Left cardiac atrium (tissue), 4 donors: ENCODE results near the gene SYNGR4. TPM values are rescaled to one million over a fixed set of nuclear protein-coding genes. Genes with fewer than 3 reads are reported as not detected.
A peak's percentile ranks its signal among the peaks of the same experiment; 100 is the strongest.

Source experiments
- ATAC-seq, 2 donors: fragments of 200-7000 bp; cut with Tn5 transposase; one replicate each; pipeline ENCODE4 v1.9.1; 2020; ENCODE audit warnings: mild to moderate bottlenecking in 2 of 2, moderate library complexity in 2 of 2
- DNase-seq: peaks from one replicate; pipeline ENCODE4 v3.0.0-alpha.2; 2020
- intact Hi-C, 2 donors: fragments of 100-400 bp; cut with DNase I; formaldehyde crosslinking; loops; one replicate each; pipeline versions ENCODE4 v1.14.1 to v1.15.1; 2022 to 2023
- total RNA-seq, 2 donors: library from RNA; stranded (reverse); fragmentation: NEBNext Ultra II Directional; extraction: Animal tissue kit (Norgen Biotek cat#: 25700); gene quantifications; one replicate each; pipeline ENCODE4 v1.2.1, GENCODE V29; 2021
- donor health status: DM: no; HTN: yes; CAD: no.
- donor health status: DM: no; HTN: yes; CAD: no; lungs with severe emphysema.
- donor health status: DM: yes; HTN: yes; CAD: no.
- donor health status: Dilated cardiomyopathy.

SYNGR4 gene
- total RNA-seq, 2 donors from 2014 or later, result not detected

DNA sequence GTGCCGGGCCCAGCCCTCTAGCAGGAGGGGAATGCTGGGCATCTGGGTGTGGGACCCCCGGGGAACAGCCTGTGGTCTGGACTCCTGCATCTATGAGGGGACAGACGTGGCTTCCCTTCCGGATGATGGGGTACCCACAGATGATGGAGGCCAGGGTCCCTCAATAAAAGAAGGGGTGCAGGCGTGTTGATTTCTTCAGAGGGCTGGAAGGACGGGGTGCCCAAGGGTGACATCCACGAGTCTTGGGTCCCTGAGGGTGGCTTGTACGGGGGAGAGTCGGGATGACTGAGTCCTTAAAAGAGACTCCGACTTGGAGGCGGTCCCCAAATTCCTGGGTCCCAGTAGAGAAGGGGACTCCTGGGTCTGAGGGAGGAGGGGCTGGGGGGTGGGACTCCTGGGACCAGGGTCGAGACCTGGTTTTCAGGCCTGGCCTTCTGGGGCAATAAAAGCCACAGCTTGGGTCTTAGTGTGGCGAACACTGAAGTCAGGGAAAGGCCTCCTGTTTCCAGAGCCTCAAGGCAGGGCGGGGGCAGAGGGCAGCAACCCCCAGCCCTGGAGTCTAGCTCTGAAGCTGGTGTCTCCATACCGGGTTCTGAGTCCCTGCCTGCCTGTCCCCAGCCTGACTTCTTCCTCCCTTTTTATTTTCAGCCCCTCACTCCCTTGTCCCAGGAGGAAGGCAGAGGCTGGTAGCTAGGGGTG lies 28.8 kb downstream of the SYNGR4 start:
- ATAC-seq, result no peak
- intact Hi-C loops, result no loop called here
- no peak for DNase-seq

DNA sequence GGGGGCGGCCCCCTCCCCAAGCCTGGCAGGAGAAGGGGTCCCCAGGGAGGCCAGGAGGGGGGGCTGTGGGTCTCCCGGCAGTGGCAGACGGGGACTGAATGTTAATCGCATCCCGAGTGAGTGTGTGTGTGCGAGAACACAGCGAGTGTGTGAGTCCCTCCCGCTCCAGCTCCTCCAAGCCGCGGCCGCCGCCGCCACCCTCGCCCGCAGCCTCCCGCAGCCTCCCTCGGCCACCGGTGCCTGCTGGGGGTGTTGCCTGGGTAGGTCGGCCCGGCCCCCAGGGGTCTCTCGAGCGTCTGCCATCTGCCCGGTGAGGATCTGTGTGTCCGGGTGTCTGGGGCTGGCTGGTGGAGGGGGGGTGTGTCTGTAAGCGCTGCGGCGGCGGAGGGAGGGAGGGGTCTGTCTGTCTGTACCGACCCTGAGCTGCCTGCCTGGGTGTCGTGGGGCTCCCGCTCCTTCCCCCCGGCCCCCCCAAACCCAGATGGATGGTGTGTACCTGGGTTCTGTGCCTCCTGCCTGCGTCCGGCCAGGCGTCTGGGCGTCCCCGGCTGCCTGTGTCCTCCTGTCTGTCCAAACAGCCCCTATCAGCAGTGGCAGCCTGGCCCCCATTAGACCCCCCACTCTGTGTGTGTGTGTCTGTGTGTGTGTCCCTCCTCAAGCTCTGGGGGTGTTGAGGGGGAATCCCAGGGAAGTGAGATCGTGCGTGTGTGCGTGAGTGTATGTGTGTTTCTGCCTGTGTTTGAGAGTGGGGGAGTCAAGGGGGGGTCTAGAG lies 29.6 kb downstream of the SYNGR4 start, which contains the start of gene GRIN2D:
GRIN2D (plus strand) TSS at position 110 of the 772 bp plus-strand sequence. CDS start 4,725 bp downstream, outside the sequence.
- DNase-seq, result no peak
- intact Hi-C loops, result no loop called here
- ATAC-seq, result no peak

DNA sequence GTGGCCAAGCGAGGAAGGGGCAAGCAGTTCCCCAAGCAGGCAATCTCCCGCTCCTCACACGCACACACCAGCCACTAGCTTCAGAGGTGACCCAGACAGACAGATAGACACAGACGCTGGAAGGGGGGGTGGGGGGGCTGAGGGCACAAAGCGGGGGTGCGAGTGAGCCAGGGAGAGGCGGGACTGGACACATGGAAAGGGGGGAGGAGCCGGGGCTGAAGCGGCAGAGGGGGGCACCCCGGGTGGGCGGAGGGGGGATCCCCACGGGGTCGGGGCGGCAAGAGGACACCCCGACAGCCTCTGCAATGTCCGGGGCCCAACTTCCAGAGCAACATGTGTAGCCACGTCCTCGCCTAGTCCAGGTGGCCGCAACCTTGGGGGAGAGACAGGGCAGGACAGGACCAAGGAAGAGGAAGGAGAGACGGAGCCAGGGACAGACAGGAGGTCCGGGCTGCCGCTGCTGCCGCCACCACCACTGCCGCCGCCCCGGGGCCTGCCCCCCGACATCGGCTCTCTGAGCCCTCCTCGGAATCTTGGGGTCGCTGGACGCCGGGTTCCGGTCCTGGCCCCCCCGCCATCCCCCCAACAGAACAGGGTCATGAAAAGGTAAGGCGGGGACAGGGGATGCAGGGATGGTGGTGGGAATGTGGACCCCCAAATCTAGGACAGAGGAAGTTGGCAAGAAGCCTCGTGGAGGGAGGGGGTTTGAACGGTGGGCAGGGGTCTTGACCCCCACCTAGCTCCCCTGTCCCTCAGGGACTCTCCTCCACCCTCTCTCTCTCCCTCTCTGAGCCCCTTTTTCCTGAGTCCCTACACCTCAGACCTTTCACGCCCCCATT lies 30.4 kb downstream of the SYNGR4 start:
- DNase-seq (no peak), ATAC-seq (no peak)
- intact Hi-C loops, result no loop called here

DNA sequence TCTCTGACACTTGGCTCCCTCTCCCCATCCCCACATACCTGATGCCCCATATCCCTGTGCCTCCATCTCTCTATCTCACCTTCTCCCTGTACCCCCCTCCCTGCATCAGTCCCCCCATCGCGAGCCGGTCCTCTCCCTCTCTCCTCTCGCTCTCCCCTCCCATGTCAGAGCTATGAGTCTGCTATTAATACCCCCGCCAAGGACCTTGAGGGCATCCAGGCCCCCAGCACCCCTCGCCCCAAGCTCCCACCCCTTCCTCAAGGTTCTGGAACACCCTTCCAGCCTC lies 30.9 kb downstream of the SYNGR4 start:
- ATAC-seq (no peak), DNase-seq (no peak)
- intact Hi-C loops, result no loop called here

DNA sequence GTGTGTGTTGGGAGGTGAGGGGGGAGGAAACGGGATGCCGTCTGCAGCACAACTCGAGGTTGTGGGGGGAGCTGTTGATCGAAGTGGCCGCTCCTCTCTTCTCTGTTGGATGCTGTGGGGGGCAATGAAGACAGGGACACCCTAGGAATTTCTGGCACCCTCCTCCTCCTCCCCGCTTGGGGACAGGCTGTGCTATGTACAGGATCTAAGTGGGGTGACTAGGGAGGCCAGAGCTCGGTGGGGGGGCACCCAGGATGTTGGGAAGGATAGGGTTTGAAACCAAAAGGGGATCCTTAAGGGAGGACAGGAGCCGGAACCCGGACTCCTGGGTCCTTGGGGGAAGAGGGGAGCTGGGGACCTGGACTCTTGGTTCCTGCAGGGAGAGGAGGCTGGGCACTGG lies 31.3 kb downstream of the SYNGR4 start:
- DNase-seq (no peak), ATAC-seq (no peak)
- intact Hi-C loops, result no loop called here

DNA sequence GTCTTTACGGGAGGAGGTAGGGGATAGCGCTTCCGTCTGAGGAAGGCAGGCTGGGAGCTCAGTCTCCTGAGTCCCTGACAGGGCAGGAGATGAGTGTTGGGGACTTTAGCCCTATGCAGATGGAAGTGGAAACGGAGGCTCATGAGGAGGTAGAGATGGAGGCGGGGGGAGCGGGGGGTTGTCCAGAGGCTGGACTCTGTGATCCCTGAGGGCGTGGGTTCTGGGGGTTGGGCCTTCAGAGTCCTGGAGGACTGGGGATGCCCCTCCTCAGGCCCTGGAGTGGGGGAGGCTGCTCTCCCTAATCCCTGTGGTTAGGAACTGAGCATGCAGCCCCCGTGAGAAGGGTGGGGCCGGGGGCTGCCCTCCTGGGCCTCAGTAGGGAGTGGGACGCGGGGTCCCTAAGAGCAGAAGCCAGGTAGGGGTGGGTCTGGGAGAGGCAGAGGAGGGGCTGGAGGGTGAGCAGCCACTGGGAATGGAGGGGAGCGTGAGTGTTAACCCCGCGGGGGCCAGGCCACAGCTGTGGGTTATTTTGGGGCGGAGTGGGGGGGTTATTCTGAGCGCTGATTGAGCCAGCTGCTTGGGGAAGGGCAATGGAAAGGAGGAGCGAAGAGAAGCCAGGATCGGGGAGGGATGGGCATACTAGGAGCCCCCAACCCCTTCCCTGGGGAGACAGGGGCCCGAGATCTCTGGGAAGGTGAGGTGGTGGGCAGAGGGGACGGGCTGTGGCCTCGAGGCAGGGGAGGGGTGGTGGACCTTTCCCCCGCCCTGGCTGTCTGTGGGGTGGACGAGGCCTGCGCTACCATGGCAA lies 32.1 kb downstream of the SYNGR4 start:
- ATAC-seq (no peak), DNase-seq (no peak)
- intact Hi-C loops, result no loop called here

DNA sequence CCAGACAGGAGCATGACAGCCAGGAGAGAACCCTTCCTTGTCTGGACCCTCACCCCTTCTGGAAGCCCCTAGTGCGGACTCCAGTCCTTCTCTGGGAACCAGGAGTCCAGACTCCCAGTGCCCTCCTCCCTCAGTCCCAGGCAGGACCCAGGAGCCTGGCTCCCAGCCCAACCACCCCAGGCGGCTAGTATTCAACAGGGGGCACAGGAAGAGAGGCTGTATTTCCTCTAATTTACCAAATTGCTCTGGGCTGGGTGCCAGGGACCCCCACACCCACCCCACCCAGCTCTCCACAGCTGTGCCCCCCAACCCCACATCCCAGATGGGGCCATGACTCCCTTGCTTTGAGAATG lies 32.6 kb downstream of the SYNGR4 start:
- no peak for ATAC-seq
- intact Hi-C loops, result no loop called here
- no peak for DNase-seq

DNA sequence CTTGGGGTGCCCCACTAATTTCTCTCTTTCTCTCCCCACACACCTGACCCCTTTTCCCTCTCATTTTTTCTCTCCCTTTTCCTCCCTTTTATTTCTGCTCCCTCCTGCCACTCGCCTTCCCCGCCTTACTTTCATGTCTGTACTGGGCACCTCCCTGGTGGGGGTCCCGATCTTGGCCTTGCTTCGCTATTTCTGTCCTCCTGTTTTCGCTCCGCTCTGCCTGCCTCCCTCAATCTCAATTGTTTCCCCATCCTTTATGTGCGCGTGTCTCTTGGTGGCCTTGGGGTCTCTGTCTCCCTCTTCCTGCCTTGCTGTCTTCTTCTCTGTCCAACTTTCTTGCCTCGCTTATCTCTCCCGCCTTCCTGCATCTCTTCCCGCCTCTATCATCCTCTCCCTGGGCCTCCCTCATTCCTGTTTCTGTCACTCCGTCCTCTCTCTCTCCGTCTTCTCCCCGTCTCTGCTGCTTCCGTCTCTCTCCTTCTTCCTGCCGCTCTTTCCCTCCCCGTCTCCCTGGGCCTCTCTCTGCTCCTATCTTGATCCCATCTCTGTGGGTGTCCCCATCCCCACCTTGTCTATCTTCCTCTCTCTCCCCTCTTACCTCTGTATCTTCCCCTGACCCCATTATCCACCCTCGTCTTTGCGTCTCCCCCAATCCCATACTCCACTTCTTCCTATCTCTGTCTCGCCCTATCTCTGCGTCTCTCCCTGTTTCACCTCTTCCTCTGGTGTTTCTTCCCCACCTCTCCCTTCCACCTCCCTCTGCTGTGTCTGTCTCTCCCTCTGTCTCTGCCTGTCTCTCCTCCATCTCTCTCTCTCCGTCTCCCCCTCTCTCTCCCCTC lies 33.3 kb downstream of the SYNGR4 start:
- no peak for DNase-seq
- ATAC-seq, result no peak
- intact Hi-C loops, result no loop called here

DNA sequence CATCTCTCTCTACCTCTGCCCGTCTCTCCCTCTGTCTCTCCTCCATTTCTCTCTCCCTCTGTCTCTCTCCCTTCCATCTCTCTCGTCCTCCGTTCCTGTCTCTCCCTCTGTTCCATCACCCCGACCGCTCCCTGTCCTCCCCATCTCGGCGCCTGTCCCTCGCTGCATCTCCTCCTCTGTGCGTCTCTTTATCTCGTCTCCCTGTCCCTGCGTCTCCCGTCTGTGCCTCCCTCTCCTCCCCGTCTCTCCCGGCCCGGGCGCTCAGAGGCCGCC lies 33.9 kb downstream of the SYNGR4 start:
- DNase-seq (no peak), ATAC-seq (no peak)
- intact Hi-C loops, result no loop called here

DNA sequence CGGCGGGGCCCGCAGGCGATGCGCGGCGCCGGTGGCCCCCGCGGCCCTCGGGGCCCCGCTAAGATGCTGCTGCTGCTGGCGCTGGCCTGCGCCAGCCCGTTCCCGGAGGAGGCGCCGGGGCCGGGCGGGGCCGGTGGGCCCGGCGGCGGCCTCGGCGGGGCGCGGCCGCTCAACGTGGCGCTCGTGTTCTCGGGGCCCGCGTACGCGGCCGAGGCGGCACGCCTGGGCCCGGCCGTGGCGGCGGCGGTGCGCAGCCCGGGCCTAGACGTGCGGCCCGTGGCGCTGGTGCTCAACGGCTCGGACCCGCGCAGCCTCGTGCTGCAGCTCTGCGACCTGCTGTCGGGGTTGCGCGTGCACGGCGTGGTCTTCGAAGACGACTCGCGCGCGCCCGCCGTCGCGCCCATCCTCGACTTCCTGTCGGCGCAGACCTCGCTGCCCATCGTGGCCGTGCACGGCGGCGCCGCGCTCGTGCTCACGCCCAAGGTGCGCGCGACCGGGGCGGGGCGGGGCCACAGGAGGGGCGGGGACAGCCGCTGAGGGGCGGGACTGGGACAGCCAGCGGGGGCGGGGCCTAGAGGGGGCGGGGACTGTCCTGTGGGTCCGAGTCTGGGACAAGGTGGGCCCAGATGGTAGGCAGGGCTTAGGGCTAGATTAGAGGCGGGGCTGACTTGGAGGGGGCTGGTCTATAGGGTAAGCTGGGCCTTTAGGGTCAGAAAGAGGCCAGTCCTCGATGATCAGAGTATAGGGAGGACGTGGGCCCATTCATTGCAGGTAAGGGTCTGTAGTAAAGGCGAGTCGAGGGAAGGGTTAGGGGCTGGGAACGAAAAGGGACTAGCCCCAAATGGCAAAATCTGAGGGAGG lies 34.4 kb downstream of the SYNGR4 start:
- intact Hi-C loops, result no loop called here
- ATAC-seq (peak; percentile 51 to 78), DNase-seq (peak; percentile 80)

DNA sequence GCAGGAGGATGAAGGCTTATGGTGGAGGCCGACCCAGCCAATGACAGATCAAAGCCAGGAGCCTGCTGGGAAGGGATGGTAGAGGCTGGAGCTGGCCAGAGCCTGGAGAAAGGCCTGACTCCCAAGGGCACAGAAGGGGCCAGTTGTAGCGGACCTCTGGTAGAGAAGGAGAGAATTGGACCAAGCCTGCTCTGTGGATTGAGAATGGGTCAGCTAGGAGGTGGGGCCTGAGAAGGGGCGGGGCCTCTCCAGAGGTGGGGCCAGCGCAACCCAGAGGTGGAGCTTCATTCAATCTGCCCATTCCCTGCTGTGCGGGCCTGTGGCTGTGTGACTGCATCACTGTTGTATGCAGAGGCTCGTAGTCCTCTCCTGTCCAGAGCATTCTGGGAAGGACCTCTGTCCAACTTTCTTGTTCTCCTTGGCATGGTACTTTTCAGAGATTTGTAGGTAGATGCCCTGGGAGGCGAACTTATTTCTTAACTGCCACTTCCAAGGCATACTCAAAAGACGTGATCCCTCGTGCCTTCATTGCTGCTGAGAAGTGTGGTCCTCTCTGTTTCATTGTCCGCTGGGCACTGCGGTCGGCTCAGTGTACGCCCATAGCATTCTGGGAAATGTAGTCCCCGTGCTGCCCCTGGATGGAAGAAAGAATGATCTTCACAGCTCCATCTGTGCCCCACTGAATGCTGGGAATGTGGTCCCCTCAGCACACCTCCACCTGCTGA lies 36.0 kb downstream of the SYNGR4 start:
- intact Hi-C loops, result no loop called here
- DNase-seq (peak; percentile 65), ATAC-seq (peak; percentile 62 to 76)

DNA sequence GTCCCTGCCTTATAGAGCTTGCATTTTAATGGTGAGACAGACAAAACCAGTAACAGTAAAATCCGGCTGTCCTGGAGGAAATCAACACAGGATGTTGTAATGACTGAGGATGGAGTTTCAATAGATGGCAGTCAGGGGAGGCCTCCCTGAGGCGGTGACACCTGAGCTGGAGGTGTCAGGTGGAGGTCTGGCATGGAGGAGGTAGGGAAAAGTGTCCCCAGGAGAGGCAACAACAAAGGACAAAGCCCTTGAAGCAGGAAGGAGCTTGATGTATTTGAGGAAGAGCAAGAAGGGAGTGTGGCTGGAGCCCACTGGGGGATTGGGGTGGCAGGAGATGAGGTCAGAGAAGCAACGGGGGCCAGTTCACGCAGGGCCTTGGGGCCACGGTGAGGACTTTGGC lies 37.1 kb downstream of the SYNGR4 start:
- DNase-seq (no peak), ATAC-seq (no peak)
- intact Hi-C loops, result no loop called here

DNA sequence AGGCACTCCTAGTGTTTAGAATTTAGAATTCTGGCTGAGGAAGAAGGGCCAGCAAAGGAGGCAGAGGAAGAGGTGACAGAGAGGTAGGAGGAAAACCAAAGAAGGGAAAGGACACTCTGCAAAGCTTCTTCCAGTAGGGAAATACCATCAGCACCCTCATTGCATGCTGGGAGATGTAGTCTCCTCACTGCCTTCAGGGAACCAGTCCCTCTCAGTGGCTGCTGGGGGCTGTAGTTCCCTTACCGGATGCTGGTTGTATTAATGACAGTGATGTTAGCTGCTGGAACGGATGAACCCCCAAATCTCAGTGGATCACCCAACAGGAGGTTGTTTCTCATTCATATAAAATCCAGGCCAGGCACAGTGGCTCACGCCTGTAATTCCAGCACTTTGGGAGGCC lies 39.4 kb downstream of the SYNGR4 start:
- ATAC-seq, result peak; percentile 21 to 71
- intact Hi-C loops, result no loop called here
- no peak for DNase-seq

DNA sequence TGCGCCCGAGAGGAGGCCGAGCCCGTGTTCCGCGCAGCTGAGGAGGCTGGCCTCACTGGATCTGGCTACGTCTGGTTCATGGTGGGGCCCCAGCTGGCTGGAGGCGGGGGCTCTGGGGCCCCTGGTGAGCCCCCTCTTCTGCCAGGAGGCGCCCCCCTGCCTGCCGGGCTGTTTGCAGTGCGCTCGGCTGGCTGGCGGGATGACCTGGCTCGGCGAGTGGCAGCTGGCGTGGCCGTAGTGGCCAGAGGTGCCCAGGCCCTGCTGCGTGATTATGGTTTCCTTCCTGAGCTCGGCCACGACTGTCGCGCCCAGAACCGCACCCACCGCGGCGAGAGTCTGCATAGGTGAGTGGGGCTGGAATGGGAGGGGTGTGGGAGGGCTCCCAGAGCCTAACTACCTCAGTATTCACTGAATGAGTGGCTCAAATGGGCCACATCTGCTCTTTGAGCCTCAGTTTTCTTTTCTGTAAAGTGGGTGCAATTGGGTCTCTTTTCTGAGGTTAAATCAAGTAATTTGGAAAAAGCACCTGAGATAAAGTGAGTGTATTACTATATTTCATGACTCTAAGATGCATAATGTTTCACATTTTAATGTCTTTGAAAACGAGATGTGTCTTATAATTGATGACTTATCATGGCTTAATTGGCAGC lies 41.0 kb downstream of the SYNGR4 start:
- DNase-seq (no peak), ATAC-seq (no peak)
- intact Hi-C loops, result no loop called here

DNA sequence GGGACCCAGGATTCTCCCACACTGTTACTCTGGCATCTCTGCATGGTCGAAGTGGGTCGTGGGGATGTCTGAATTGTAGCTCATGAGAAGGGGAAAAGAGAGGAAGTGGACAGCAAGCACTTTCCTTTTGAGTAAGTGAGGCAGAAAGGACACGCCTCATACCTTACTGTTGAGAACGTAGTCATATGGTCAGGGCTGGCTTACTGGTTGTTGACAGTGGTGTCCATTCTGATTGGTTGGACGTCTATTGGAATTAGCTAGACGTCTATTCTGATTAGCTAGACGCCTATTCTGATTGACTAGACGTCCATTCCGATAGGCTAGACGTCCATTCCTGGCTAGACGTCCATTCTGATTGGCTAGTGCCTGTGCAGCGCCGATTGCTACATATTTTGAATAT lies 41.7 kb downstream of the SYNGR4 start:
- ATAC-seq (no peak), DNase-seq (no peak)
- intact Hi-C loops, result no loop called here

DNA sequence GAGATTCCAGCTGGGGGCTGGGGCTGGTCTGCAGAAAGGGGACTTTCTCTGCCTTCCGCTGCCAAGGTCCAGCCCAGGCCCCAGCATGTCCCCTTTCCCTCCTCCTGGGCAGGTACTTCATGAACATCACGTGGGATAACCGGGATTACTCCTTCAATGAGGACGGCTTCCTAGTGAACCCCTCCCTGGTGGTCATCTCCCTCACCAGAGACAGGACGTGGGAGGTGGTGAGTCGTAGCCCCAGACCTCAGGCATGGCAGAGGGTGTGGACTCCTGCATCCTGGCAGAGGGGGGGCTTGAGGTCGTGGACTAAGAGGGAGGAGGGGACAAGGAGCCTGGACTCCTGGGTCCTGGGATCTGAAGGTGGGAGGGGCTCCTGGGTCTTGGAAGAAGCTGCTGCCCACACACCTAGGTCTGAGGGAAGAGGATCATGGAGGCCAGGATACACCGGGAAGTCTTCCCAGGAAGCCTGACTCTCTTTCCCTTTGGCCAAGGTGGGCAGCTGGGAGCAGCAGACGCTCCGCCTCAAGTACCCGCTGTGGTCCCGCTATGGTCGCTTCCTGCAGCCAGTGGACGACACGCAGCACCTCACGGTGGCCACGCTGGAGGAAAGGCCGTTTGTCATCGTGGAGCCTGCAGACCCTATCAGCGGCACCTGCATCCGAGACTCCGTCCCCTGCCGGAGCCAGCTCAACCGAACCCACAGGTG lies 49.9 kb downstream of the SYNGR4 start:
- intact Hi-C loops, result no loop called here
- ATAC-seq, result no peak
- no peak for DNase-seq
